Rectal smooth muscle tissue (tissue), 1 donor: ENCODE measurements around the gene ARHGAP26.

ENCODE experiments used
- H3K27ac ChIP-seq: one replicate; pipeline ENCODE4 v1.7.0; 2013; ENCODE audit warnings: low read depth, low read length, inconsistent platforms
- H3K27me3 ChIP-seq: one replicate; pipeline ENCODE4 v1.7.0; 2013; ENCODE audit warnings: low read length; ENCODE audit not compliant: control insufficient read depth, insufficient read depth
- H3K36me3 ChIP-seq: one replicate; pipeline ENCODE4 v1.7.0; 2013; ENCODE audit warnings: low read length; ENCODE audit not compliant: control insufficient read depth, insufficient read depth
- H3K4me1 ChIP-seq: one replicate; pipeline ENCODE4 v1.7.0; 2013; ENCODE audit warnings: low read length; ENCODE audit not compliant: control insufficient read depth, insufficient read depth
- H3K4me3 ChIP-seq: one replicate; pipeline ENCODE4 v1.7.0; 2013; ENCODE audit warnings: low read length
- H3K9ac ChIP-seq: one replicate; pipeline ENCODE4 v1.7.0; 2013; ENCODE audit warnings: low read length

The ARHGAP26 gene

GRCh38 chr5:143220748-143221251, 450.6 kb downstream of the ARHGAP26 start:
- Histone ChIP-seq H3K4me1 (peaks cover 7% of the 10 kb centered on the region), H3K27ac (no peak overlapping the region), H3K36me3 (no peaks in the 10 kb centered on the region)

GRCh38 chr5:143222287-143223231, 452.4 kb downstream of the ARHGAP26 start:
- no peak overlapping the region for H3K27ac ChIP-seq
- no peak overlapping the region for H3K9ac ChIP-seq
- no peaks in the 10 kb centered on the region for H3K27me3 ChIP-seq
- peaks cover 7% of the 10 kb centered on the region for H3K4me1 ChIP-seq
- H3K36me3 ChIP-seq: no peaks in the 10 kb centered on the region
- H3K4me3 ChIP-seq: no peak overlapping the region

More at GRCh38 chr5:143220748-143221251, 450.6 kb downstream of the ARHGAP26 start:
- Histone ChIP-seq H3K4me3 (no peak overlapping the region), H3K9ac (no peak overlapping the region), H3K27me3 (no peaks in the 10 kb centered on the region)

- Histone ChIP-seq H3K4me3 (no peak overlapping the region), H3K9ac (no peak overlapping the region), H3K27ac (no peak overlapping the region), H3K27me3 (no peaks in the 10 kb centered on the region), H3K36me3 (no peaks in the 10 kb centered on the region), H3K4me1 (peaks cover 7% of the 10 kb centered on the region)
Observed at GRCh38 chr5:143224672-143225071, 454.5 kb downstream of the ARHGAP26 start.

GRCh38 chr5:143225511-143225910, 455.3 kb downstream of the ARHGAP26 start:
- Histone ChIP-seq H3K36me3 (no peaks in the 10 kb centered on the region), H3K4me1 (peaks cover 4% of the 10 kb centered on the region), H3K27me3 (no peaks in the 10 kb centered on the region), H3K4me3 (no peak overlapping the region), H3K9ac (no peak overlapping the region), H3K27ac (no peak overlapping the region)

- peaks cover 4% of the 10 kb centered on the region for H3K4me1 ChIP-seq
- H3K27ac ChIP-seq: no peak overlapping the region
- H3K4me3 ChIP-seq: no peak overlapping the region
- H3K9ac ChIP-seq: no peak overlapping the region
- H3K36me3 ChIP-seq: no peaks in the 10 kb centered on the region
- H3K27me3 ChIP-seq: no peaks in the 10 kb centered on the region
Observed at GRCh38 chr5:143226361-143226760, 456.2 kb downstream of the ARHGAP26 start.

GRCh38 chr5:143226872-143227271, 456.7 kb downstream of the ARHGAP26 start:
- H3K4me1 ChIP-seq: peaks cover 4% of the 10 kb centered on the region
- H3K27ac ChIP-seq: no peak overlapping the region
- H3K36me3 ChIP-seq: no peaks in the 10 kb centered on the region
- H3K9ac ChIP-seq: no peak overlapping the region
- no peak overlapping the region for H3K4me3 ChIP-seq
- no peaks in the 10 kb centered on the region for H3K27me3 ChIP-seq

- H3K27ac ChIP-seq: no peak overlapping the region
- H3K4me3 ChIP-seq: no peak overlapping the region
- H3K27me3 ChIP-seq: no peaks in the 10 kb centered on the region
- no peaks in the 10 kb centered on the region for H3K36me3 ChIP-seq
- H3K9ac ChIP-seq: no peak overlapping the region
- H3K4me1 ChIP-seq: peaks cover 4% of the 10 kb centered on the region
Observed at GRCh38 chr5:143227301-143227700, 457.1 kb downstream of the ARHGAP26 start.

- no peaks in the 10 kb centered on the region for H3K4me1 ChIP-seq
- no peak overlapping the region for H3K4me3 ChIP-seq
- no peak overlapping the region for H3K27ac ChIP-seq
- no peaks in the 10 kb centered on the region for H3K27me3 ChIP-seq
- no peaks in the 10 kb centered on the region for H3K36me3 ChIP-seq
- no peak overlapping the region for H3K9ac ChIP-seq
Observed at GRCh38 chr5:143228597-143229293, 458.6 kb downstream of the ARHGAP26 start.

- no peaks in the 10 kb centered on the region for H3K4me1 ChIP-seq
- no peaks in the 10 kb centered on the region for H3K36me3 ChIP-seq
- no peaks in the 10 kb centered on the region for H3K27me3 ChIP-seq
- no peak overlapping the region for H3K27ac ChIP-seq
- H3K9ac ChIP-seq: no peak overlapping the region
- no peak overlapping the region for H3K4me3 ChIP-seq
Observed at GRCh38 chr5:143229426-143229895, 459.3 kb downstream of the ARHGAP26 start.

- Histone ChIP-seq H3K4me1 (no peaks in the 10 kb centered on the region), H3K27me3 (no peaks in the 10 kb centered on the region), H3K27ac (no peak overlapping the region), H3K9ac (no peak overlapping the region), H3K4me3 (no peak overlapping the region), H3K36me3 (no peaks in the 10 kb centered on the region)
Observed at GRCh38 chr5:143229896-143230675, 459.9 kb downstream of the ARHGAP26 start.

- no peak overlapping the region for H3K9ac ChIP-seq
- H3K36me3 ChIP-seq: no peaks in the 10 kb centered on the region
- no peak overlapping the region for H3K27ac ChIP-seq
- H3K27me3 ChIP-seq: no peaks in the 10 kb centered on the region
- no peaks in the 10 kb centered on the region for H3K4me1 ChIP-seq
- H3K4me3 ChIP-seq: no peak overlapping the region
Observed at GRCh38 chr5:143230676-143230996, 460.5 kb downstream of the ARHGAP26 start.

- Histone ChIP-seq H3K4me1 (no peaks in the 10 kb centered on the region), H3K36me3 (no peaks in the 10 kb centered on the region), H3K9ac (no peak overlapping the region), H3K27me3 (no peaks in the 10 kb centered on the region), H3K27ac (no peak overlapping the region), H3K4me3 (no peak overlapping the region)
Observed at GRCh38 chr5:143231416-143231815, 461.2 kb downstream of the ARHGAP26 start.
